Endodermal cell (in vitro differentiated cells): Measurements from ENCODE around the gene PADI1. TPM values are rescaled to one million over a fixed set of nuclear protein-coding genes. Genes with fewer than 3 reads are reported as not detected.

Experiments
- DNase-seq: peaks from one replicate; pipeline ENCODE4 v3.0.0-alpha.2; 2017
- H3K27ac ChIP-seq: 2 replicates; pipeline ENCODE4 v1.5.1; 2013; ENCODE audit warnings: mild to moderate bottlenecking, low read depth, low read length, moderate library complexity
- H3K27me3 ChIP-seq: 2 replicates; pipeline ENCODE4 v1.6.1; 2013; ENCODE audit warnings: mild to moderate bottlenecking, low read length, moderate library complexity; ENCODE audit not compliant: insufficient read depth, control insufficient read depth, poor library complexity, severe bottlenecking
- H3K36me3 ChIP-seq: 2 replicates; pipeline ENCODE4 v1.7.0; 2013; ENCODE audit warnings: mild to moderate bottlenecking, low read length, moderate library complexity; ENCODE audit not compliant: control insufficient read depth, insufficient read depth
- H3K4me1 ChIP-seq: one replicate; pipeline ENCODE4 v1.7.0; 2013; ENCODE audit warnings: low read length; ENCODE audit not compliant: control insufficient read depth, insufficient read depth
- H3K4me3 ChIP-seq: 2 replicates; pipeline ENCODE4 v1.5.1; 2013; ENCODE audit warnings: mild to moderate bottlenecking, low read length, moderate library complexity
- H3K9ac ChIP-seq: 2 replicates; pipeline ENCODE4 v1.6.1; 2013; ENCODE audit warnings: mild to moderate bottlenecking, low read length, moderate library complexity; ENCODE audit not compliant: poor library complexity, severe bottlenecking; ENCODE audit errors: extremely low read depth
- H3K9me3 ChIP-seq: 2 replicates; pipeline ENCODE4 v1.6.1; 2013; ENCODE audit warnings: mild to moderate bottlenecking, low read length, moderate library complexity; ENCODE audit not compliant: control insufficient read depth
- H3K27ac Mint-ChIP-seq: 2 replicates; pipeline ENCODE4 v1.8.0; 2020; ENCODE audit warnings: mixed read lengths
- H3K27me3 Mint-ChIP-seq: 2 replicates; pipeline ENCODE4 v1.8.0; 2021; ENCODE audit warnings: mild to moderate bottlenecking, mixed read lengths; ENCODE audit not compliant: insufficient read depth
- H3K36me3 Mint-ChIP-seq: 2 replicates; pipeline ENCODE4 v1.8.0; 2020; ENCODE audit warnings: low read depth, mixed read lengths
- H3K4me1 Mint-ChIP-seq: 2 replicates; pipeline ENCODE4 v1.8.0; 2020; ENCODE audit warnings: mixed read lengths
- H3K4me3 Mint-ChIP-seq: 2 replicates; pipeline ENCODE4 v1.8.0; 2020; ENCODE audit warnings: mild to moderate bottlenecking, moderate library complexity, mixed read lengths
- H3K9me3 Mint-ChIP-seq: 2 replicates; pipeline ENCODE4 v1.8.0; 2020; ENCODE audit warnings: mild to moderate bottlenecking, mixed read lengths
- CTCF ChIP-seq: fragments of 200-600 bp; sonication (generic); conservative IDR thresholded peaks from 2 replicates; pipeline ENCODE4 v1.5.0; 2021; ENCODE audit warnings: antibody characterized with exemption, mild to moderate bottlenecking
- WGBS, 2 experiments: methylation state at CpG; one replicate each; pipeline versions ENCODE4 v1.1.5 to v1.1.7; 2013; ENCODE audit warnings: missing lambda C conversion rate in 2 of 2, mixed read lengths in 1 of 2; ENCODE audit not compliant: insufficient coverage in 1 of 2, insufficient read length in 1 of 2; 5-methylcytosine and 5-hydroxymethylcytosine counted together
- total RNA-seq, 2 donors: library from RNA; stranded (reverse); fragmentation: NEBNext Ultra II Directional in 1 of 2; extraction: Animal tissue kit (Norgen Biotek cat#: 25700) in 1 of 2; gene quantifications; 2 replicates in 1 of 2; 3 replicates in 1 of 2; pipeline ENCODE4 v1.2.1, GENCODE V29; 2021

The PADI1 gene
- total RNA-seq, 2 donors from 2014 or later = 0.13 TPM; not detected in 1

DNA sequence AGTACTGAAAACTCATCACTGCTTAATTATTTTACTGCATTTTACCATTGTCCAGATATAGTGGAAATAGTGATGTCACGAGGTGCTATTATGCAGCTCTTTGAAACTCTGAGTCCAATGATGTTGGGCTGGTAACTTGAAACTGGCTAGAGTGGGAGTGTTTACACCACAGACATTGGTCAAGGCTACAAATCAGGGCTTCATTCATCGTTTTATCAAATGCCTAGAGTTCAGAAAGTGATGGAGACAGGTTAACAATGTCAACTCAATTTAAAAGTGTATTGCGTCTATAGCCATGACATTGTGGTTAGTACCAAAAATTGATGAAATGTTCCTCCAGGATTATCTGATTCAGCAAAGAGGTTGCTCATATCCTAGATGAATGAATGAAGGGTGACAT, 12.7 kb downstream of the PADI1 start:
- DNase-seq = no peak
- no peak overlapping the region for H3K27ac Mint-ChIP-seq
- H3K4me3 Mint-ChIP-seq = no peak overlapping the region
- H3K4me1 Mint-ChIP-seq = peaks cover 8% of the 10 kb centered on the region
- no peaks in the 10 kb centered on the region for H3K9me3 Mint-ChIP-seq
- no peaks in the 10 kb centered on the region for H3K27me3 ChIP-seq
- no peak overlapping the region for H3K27ac ChIP-seq
- no peaks in the 10 kb centered on the region for H3K27me3 Mint-ChIP-seq
- H3K36me3 ChIP-seq = no peaks in the 10 kb centered on the region
- H3K4me1 ChIP-seq = no peaks in the 10 kb centered on the region
- H3K9ac ChIP-seq = no peak overlapping the region
- no peak for TF ChIP-seq CTCF
- 92 to 93% methylated on average over 3 of the region's 3 CpGs for WGBS, 2 experiments
- no peaks in the 10 kb centered on the region for H3K36me3 Mint-ChIP-seq
- no peak overlapping the region for H3K4me3 ChIP-seq
- no peaks in the 10 kb centered on the region for H3K9me3 ChIP-seq

- 91 to 97% methylated on average over 7 of the region's 7 CpGs for WGBS, 2 experiments
Measured at GRCh38 chr1:17218939-17219338, 14.0 kb downstream of the PADI1 start.

DNA sequence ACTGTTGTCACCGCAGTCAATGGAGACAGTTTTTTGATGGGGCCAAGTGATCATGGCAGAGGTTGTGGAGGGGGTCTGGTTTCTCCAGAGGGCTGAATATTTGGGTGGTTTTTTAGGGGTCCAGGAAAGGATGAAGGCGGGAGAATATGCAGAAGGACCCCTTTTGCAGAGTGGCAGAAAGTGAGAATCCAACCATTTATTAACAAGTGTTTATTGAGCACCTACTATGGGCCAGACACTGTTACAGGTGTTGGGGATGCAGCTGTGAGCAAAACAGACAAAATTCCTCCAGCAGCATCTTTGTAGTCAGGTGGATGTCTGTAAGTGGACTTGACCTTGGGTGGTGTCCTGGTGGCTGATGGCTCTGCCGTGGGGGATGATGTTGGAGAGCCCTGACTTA, 15.4 kb downstream of the PADI1 start:
- Mint-ChIP-seq H3K27ac (no peak overlapping the region), H3K27me3 (no peaks in the 10 kb centered on the region), H3K36me3 (no peaks in the 10 kb centered on the region), H3K4me3 (no peak overlapping the region), H3K4me1 (no peaks in the 10 kb centered on the region), H3K9me3 (no peaks in the 10 kb centered on the region)
- DNase-seq = no peak
- TF ChIP-seq CTCF = no peak
- Histone ChIP-seq H3K4me1 (no peaks in the 10 kb centered on the region), H3K27me3 (no peaks in the 10 kb centered on the region), H3K4me3 (no peak overlapping the region), H3K36me3 (no peaks in the 10 kb centered on the region), H3K27ac (no peak overlapping the region), H3K9ac (no peak overlapping the region), H3K9me3 (no peaks in the 10 kb centered on the region)
- WGBS, 2 experiments = 91 to 100% methylated on average over 1 to 3 of the region's 3 CpGs

More at GRCh38 chr1:17218939-17219338, 14.0 kb downstream of the PADI1 start:
- H3K4me1 Mint-ChIP-seq = no peaks in the 10 kb centered on the region
- no peaks in the 10 kb centered on the region for H3K9me3 Mint-ChIP-seq
- TF ChIP-seq CTCF = no peak
- H3K27me3 Mint-ChIP-seq = no peaks in the 10 kb centered on the region
- Histone ChIP-seq H3K27me3 (no peaks in the 10 kb centered on the region), H3K9me3 (no peaks in the 10 kb centered on the region), H3K27ac (no peak overlapping the region), H3K36me3 (no peaks in the 10 kb centered on the region), H3K4me1 (no peaks in the 10 kb centered on the region), H3K9ac (no peak overlapping the region), H3K4me3 (no peak overlapping the region)
- no peak overlapping the region for H3K27ac Mint-ChIP-seq
- no peaks in the 10 kb centered on the region for H3K36me3 Mint-ChIP-seq
- no peak overlapping the region for H3K4me3 Mint-ChIP-seq
- no peak for DNase-seq
